Activated CD8-positive, alpha-beta T cell treated with anti-CD3 and anti-CD28 coated beads, Interleukin-2, amount 10 ng/mL, durations not matched to agents 7 days and 5 days (primary cell): ENCODE measurements around the gene HMSD. TPM values are rescaled to one million over a fixed set of nuclear protein-coding genes. Genes with fewer than 3 reads are reported as not detected.

ENCODE experiments used
- ATAC-seq: fragments of 150-1000 bp; cut with Tn5 transposase; one replicate; pipeline ENCODE4 v1.10.0; 2021; ENCODE audit warnings: moderate library complexity
- CTCF ChIA-PET: fragments of 350-600 bp; sonication (Branson Sonifier 250); formaldehyde crosslinking; loops from one replicate; lab custom pipeline; 2021; ENCODE audit warnings: antibody characterized with exemption; lab: Charles Lee
- POLR2A ChIA-PET: fragments of 350-600 bp; sonication (Branson Sonifier 250); formaldehyde crosslinking; loops from one replicate; lab custom pipeline; 2021; ENCODE audit warnings: antibody characterized with exemption; lab: Charles Lee
- DNase-seq: peaks from one replicate; pipeline ENCODE4 v3.0.0-alpha.2; 2020
- H3K27ac Mint-ChIP-seq: one replicate; pipeline ENCODE4 v1.8.0; 2021; ENCODE audit warnings: mild to moderate bottlenecking, mixed read lengths
- H3K27me3 Mint-ChIP-seq: one replicate; pipeline ENCODE4 v1.8.0; 2021; ENCODE audit warnings: low read depth, mixed read lengths
- H3K36me3 Mint-ChIP-seq: one replicate; pipeline ENCODE4 v1.8.0; 2021; ENCODE audit warnings: low read depth, mixed read lengths
- H3K4me1 Mint-ChIP-seq: one replicate; pipeline ENCODE4 v1.8.0; 2021; ENCODE audit warnings: low read depth, mixed read lengths
- H3K4me3 Mint-ChIP-seq: one replicate; pipeline ENCODE4 v1.8.0; 2021; ENCODE audit warnings: mild to moderate bottlenecking, mixed read lengths
- H3K9me3 Mint-ChIP-seq: one replicate; pipeline ENCODE4 v1.8.0; 2022; ENCODE audit warnings: mixed read lengths; ENCODE audit not compliant: insufficient read depth
- total RNA-seq, 2 experiments: library from RNA; stranded (reverse); gene quantifications; one replicate each; pipeline ENCODE4 v1.2.3, GENCODE V29; 2021

Gene HMSD, protein sequence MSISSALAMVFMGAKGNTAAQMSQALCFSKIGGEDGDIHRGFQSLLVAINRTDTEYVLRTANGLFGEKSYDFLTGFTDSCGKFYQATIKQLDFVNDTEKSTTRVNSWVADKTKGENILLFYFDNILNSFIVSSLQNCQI
- under 1 TPM in 1 of 2 experiments, not detected in 1; 0.26 TPM for total RNA-seq

DNA sequence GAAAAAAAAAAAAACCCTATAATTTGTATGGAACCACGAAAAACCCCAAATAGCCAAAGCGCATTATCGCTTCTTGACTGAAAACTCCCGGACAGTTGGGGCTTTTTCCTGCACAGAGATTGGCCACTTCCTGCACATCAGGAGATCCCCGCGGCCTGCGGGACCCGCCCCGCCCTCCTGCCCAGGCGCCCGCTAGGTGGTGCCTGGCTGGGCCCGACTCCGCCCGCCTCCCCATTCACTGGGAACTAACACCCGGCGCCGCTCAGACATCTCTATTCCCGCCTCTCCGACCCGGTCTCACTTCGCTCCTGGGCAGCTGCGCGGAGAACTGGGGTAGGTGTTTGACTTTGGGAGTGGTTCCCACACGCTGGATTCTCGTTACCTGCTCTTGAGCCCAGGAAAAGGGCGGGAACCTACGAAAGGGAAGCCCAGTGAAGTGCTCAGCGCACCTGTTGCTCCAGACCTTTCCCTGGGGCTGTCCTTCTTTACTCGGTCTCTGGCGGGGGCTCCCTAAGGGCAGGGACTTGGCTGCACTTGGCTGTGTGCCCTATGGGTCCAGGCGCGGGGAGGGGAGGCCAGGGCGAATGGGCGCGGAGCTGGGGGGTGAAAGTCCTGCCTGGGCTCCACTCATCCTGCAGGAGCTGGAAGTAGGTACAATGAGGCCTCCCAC is at the start of gene HMSD:
Gene HMSD (plus strand): TSS at position 234 of the 670 bp plus-strand sequence. CDS start 4,155 bp downstream, outside the sequence.
- ChIA-PET CTCF (interaction anchor here (1.0 to 1.7 kb wide), 3 partner anchors 13 to 21 kb away, joined by 4 to 6 read pairs (median 4); partner anchors contain the start of gene SERPINB8), POLR2A (no interaction called here)
- Mint-ChIP-seq H3K27ac (no peak within 1 kb of the TSS), H3K4me3 (peak within 1 kb of the TSS; percentile 42), H3K36me3 (no peaks in the 10 kb centered on the region), H3K9me3 (no peaks in the 10 kb centered on the region), H3K27me3 (peaks cover 21% of the 10 kb centered on the region), H3K4me1 (peaks cover 26% of the 10 kb centered on the region)
- ATAC-seq, result peak; percentile 96
- peak; percentile 63 for DNase-seq

DNA sequence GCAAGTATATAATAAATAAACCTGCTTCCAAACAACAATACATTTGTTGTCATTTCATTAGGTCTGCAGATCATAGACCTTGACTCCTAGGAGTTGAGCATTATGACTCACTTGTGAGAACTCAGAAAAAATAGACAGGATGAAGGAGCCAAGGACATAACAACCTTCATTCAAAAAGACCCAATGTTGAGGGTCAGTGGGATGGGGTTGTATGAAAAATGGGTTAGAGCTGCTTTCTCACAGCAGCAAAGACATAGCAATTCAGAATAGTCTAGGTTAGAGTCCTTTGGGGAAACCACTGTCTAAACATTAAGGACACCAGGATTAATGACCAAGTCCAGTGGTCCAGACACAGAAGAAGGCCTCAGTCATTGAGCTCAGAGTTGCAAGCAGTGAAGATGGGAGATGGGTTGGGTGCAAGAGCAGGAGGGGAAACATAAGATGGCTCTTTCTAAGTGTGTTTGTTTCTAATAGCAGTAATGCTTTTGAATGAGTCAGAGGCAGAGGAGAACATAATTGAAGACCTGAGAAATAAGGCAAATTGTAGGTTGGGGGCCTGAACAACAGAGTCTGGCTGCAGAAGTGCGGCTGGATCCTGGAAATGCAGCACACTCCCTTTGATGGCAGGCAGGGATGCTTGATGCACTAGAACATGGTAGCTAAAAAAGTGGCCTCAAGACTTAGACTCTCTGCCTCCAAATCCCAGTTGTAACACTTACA is 45.1 kb upstream of the HMSD start:
- Mint-ChIP-seq H3K36me3 (no peaks in the 10 kb centered on the region), H3K9me3 (no peaks in the 10 kb centered on the region), H3K4me3 (no peak overlapping the region), H3K27me3 (peaks cover 13% of the 10 kb centered on the region), H3K4me1 (no peaks in the 10 kb centered on the region), H3K27ac (no peak overlapping the region)
- ATAC-seq (no peak), DNase-seq (no peak)
- ChIA-PET POLR2A (interaction anchor here (0.5 kb wide), 1 partner anchor 144 kb away, joined by 3 read pairs; no protein-coding TSS in a partner anchor), CTCF (no interaction called here)

DNA sequence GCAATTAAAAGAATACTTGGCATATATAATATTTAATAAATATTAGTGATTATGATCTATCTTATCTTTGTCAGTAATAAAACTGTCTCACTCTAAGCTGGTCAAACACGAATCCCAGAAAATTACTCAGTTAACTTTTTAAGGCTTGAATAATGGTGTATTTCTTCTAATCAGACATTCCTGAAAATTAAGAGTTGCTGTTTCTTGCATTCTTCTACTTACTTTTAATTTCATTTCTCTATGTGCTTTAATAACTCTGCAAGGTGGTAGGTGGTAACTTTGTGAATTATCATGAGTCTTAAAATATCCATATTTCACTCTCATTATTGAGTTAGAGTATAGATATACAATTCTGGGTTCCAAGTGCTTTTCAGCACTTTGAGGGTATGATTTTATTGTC is 44.4 kb upstream of the HMSD start:
- no peak for ATAC-seq
- no peaks in the 10 kb centered on the region for H3K36me3 Mint-ChIP-seq
- ChIA-PET POLR2A (interaction anchor here (0.5 kb wide), 1 partner anchor 145 kb away, joined by 3 read pairs; no protein-coding TSS in a partner anchor), CTCF (no interaction called here)
- H3K4me3 Mint-ChIP-seq, result no peak overlapping the region
- peaks cover 11% of the 10 kb centered on the region for H3K27me3 Mint-ChIP-seq
- no peaks in the 10 kb centered on the region for H3K9me3 Mint-ChIP-seq
- DNase-seq, result no peak
- H3K4me1 Mint-ChIP-seq, result no peaks in the 10 kb centered on the region
- H3K27ac Mint-ChIP-seq, result no peak overlapping the region

DNA sequence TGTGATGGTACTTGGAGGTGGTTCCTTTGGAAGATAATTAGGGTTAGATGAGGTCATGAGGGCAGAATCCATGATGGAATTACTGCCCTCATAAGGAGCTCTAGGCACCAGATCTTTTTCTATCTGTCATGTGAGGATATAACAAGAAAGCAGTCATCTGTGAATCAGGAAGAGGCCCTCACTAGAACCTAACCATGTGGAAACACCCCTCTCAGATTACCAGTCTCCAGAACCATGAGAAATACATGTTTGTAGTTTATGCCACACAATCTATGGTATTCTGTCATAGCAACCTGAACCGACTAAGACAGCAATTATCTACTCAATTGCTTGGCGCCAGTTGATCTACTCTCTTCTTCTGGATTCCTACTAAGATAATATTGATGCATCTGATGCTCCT is 43.7 kb upstream of the HMSD start:
- H3K9me3 Mint-ChIP-seq, result no peaks in the 10 kb centered on the region
- H3K4me1 Mint-ChIP-seq, result no peaks in the 10 kb centered on the region
- no peak for ATAC-seq
- H3K27me3 Mint-ChIP-seq, result peaks cover 12% of the 10 kb centered on the region
- no peak overlapping the region for H3K27ac Mint-ChIP-seq
- CTCF ChIA-PET, result interaction anchor here (1.0 kb wide), 1 partner anchor 59 kb away, joined by 3 read pairs; no protein-coding TSS in a partner anchor
- H3K36me3 Mint-ChIP-seq, result no peaks in the 10 kb centered on the region
- no peak for DNase-seq
- POLR2A ChIA-PET, result no interaction called here
- no peak overlapping the region for H3K4me3 Mint-ChIP-seq

DNA sequence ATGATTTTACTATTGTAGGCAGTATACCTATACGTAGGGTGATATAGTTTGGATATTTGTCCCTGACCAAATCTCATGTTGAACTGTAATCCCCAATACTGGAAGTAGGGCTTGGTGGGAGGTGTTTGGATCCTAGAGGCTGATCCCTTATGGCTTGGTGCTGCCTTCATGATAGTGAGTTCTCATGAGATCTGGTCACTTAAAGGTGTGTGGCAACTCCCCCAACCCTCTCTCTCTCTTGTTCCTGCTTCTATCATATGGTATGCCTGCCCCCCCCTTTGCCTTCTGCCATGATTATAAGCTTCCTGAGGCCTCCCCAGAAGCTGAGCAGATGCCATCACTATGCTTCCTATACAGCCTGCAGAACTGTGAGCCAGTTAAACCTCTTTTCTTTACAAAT is 43.0 kb upstream of the HMSD start:
- ChIA-PET POLR2A (no interaction called here), CTCF (interaction anchor here (1.0 kb wide), 1 partner anchor 58 kb away, joined by 3 read pairs; no protein-coding TSS in a partner anchor)
- Mint-ChIP-seq H3K4me1 (no peaks in the 10 kb centered on the region), H3K27ac (no peak overlapping the region), H3K36me3 (no peaks in the 10 kb centered on the region), H3K27me3 (peaks cover 12% of the 10 kb centered on the region), H3K4me3 (no peak overlapping the region), H3K9me3 (no peaks in the 10 kb centered on the region)
- DNase-seq (no peak), ATAC-seq (no peak)

DNA sequence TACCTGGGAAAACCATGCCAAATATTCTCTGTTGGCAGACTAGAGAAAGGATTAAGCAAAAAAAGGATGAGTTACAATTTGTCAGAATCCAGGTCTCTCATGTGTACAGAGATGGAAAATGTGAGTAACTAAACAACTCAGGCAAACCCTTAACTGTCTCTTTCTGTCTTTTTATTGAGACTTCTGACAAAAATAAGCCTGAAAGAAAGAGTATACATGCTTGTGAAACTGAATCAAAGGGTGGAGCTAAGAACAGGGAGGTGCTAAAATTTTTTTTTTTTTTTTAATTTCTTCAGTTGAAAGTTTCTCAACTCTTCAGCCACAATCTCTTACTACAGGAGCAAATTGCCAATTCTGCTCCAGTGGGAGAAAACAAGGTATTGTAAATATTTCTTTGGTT is 41.4 kb upstream of the HMSD start, which contains the start of gene SERPINB10:
Gene SERPINB10 (plus strand): TSS at position 295 of the 400 bp plus-strand sequence. CDS start 7,553 bp downstream, outside the sequence.
- CTCF ChIA-PET, result interaction anchor here (0.8 kb wide), 1 partner anchor 29 kb away, joined by 3 read pairs; no protein-coding TSS in a partner anchor
- no peaks in the 10 kb centered on the region for H3K4me1 Mint-ChIP-seq
- H3K27me3 Mint-ChIP-seq, result peaks cover 12% of the 10 kb centered on the region
- no peaks in the 10 kb centered on the region for H3K9me3 Mint-ChIP-seq
- ATAC-seq (no peak), DNase-seq (no peak)
- no peak within 1 kb of the TSS for H3K4me3 Mint-ChIP-seq
- H3K36me3 Mint-ChIP-seq, result no peaks in the 10 kb centered on the region
- POLR2A ChIA-PET, result no interaction called here
- H3K27ac Mint-ChIP-seq, result no peak within 1 kb of the TSS

DNA sequence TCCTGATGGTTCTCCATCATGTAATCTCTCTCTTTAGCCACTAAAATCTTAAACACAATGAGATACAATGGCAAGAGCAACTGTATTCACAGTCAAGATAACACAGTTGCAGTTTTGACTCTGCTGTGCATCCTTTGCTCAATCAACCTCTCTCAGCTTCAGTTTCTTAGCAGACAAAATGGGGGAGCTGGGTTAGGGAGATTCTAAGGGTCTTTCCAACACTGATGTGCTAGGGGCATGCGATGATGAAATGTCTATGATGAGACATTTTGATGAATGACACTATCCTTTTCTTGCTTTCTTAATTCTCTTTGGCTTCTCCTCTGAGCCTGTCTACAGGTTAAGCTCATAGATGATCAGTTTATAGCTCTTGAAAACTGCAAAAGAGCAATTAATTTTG is 40.2 kb upstream of the HMSD start:
- no peaks in the 10 kb centered on the region for H3K9me3 Mint-ChIP-seq
- no peaks in the 10 kb centered on the region for H3K36me3 Mint-ChIP-seq
- H3K4me3 Mint-ChIP-seq, result no peak overlapping the region
- ChIA-PET CTCF (no interaction called here), POLR2A (no interaction called here)
- DNase-seq (no peak), ATAC-seq (no peak)
- peaks cover 11% of the 10 kb centered on the region for H3K27me3 Mint-ChIP-seq
- H3K27ac Mint-ChIP-seq, result no peak overlapping the region
- no peaks in the 10 kb centered on the region for H3K4me1 Mint-ChIP-seq

DNA sequence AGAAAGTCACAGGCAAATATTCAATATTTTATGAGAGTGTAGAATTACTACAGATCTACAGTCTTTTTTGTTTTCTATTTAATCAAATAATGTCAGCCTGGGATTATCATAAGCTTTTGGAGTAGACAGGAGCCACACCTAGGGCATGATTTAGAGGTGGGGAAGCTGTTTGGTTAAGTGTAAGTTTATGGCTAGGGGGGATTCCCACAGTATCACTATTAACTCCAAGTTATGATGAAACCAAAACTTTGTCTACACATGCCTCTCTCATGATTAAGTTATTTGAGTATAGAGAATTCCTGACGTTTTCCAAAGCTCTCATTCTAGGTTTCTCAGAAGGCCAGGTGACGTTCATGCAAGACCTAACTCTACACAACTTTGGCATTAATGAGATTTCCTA is 39.2 kb upstream of the HMSD start:
- H3K27ac Mint-ChIP-seq, result no peak overlapping the region
- no peaks in the 10 kb centered on the region for H3K4me1 Mint-ChIP-seq
- peaks cover 7% of the 10 kb centered on the region for H3K27me3 Mint-ChIP-seq
- POLR2A ChIA-PET, result no interaction called here
- H3K9me3 Mint-ChIP-seq, result no peaks in the 10 kb centered on the region
- CTCF ChIA-PET, result no interaction called here
- DNase-seq, result no peak
- H3K36me3 Mint-ChIP-seq, result no peaks in the 10 kb centered on the region
- no peak for ATAC-seq
- H3K4me3 Mint-ChIP-seq, result no peak overlapping the region

DNA sequence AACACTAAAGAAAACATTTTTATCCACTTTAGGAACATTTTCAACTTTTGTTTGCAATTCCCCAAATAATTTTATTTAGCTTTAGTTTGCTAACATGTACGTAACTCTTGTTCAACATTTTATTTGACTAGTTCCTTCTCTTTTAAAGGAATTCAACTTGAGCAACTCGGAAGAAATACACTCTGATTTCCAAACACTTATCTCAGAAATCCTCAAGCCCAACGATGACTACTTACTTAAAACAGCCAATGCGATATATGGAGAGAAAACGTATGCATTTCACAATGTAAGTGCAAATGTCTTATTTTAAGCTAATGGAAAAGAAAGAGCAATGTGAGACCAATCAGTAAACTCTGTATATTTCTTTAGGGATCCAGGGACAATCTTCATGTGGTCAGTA is 31.3 kb upstream of the HMSD start:
- ATAC-seq, result no peak
- Mint-ChIP-seq H3K4me1 (no peaks in the 10 kb centered on the region), H3K36me3 (no peaks in the 10 kb centered on the region), H3K4me3 (no peak overlapping the region), H3K27ac (no peak overlapping the region), H3K9me3 (no peaks in the 10 kb centered on the region), H3K27me3 (peaks cover 14% of the 10 kb centered on the region)
- no peak for DNase-seq
- ChIA-PET CTCF (no interaction called here), POLR2A (no interaction called here)

DNA sequence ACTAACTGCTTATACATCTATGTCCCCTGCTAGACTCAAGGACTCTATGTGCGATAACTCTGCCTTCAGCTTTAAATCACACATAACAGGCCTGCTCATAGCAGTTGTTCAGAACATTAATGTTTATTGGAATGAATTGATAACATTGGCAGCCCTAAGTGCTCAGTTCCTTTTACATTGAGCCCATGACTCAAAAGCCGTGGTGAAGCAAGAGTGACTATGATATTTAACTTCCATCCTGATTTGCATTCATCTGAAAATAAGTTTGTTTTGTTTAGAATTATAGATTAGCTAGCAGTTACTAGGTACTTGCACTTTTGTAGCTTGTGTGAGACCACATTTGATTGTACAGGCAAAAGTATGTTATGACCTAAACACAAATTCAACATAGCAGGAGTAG is 27.1 kb upstream of the HMSD start:
- H3K9me3 Mint-ChIP-seq, result no peaks in the 10 kb centered on the region
- DNase-seq, result no peak
- H3K27ac Mint-ChIP-seq, result no peak overlapping the region
- ChIA-PET CTCF (interaction anchor here (1.5 kb wide), 1 partner anchor 15 kb away, joined by 5 read pairs; no protein-coding TSS in a partner anchor), POLR2A (no interaction called here)
- no peak for ATAC-seq
- H3K4me3 Mint-ChIP-seq, result no peak overlapping the region
- peaks cover 26% of the 10 kb centered on the region for H3K27me3 Mint-ChIP-seq
- no peaks in the 10 kb centered on the region for H3K4me1 Mint-ChIP-seq
- H3K36me3 Mint-ChIP-seq, result no peaks in the 10 kb centered on the region

DNA sequence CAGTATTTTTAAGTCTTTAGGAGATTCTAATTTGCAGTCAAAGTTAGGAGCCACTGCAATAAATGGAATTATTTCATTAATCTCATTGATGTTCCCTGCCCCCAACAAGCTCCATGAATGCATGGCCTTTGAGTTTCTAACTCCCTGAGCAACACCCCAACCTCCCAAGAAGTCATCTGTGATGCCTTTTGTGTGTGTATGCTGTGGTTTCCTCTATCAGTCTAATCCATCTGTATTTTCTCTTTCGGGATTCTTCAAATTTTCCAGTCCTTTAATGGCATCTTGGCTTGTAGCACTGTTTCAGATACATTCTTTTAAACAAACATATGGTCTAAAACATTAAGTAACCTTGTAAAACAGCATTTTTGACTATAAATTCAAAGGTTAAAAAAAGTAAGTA is 24.6 kb upstream of the HMSD start:
- peaks cover 34% of the 10 kb centered on the region for H3K27me3 Mint-ChIP-seq
- no peak overlapping the region for H3K4me3 Mint-ChIP-seq
- H3K9me3 Mint-ChIP-seq, result no peaks in the 10 kb centered on the region
- H3K36me3 Mint-ChIP-seq, result no peaks in the 10 kb centered on the region
- DNase-seq, result no peak
- no peak for ATAC-seq
- no peaks in the 10 kb centered on the region for H3K4me1 Mint-ChIP-seq
- POLR2A ChIA-PET, result no interaction called here
- CTCF ChIA-PET, result no interaction called here
- no peak overlapping the region for H3K27ac Mint-ChIP-seq

DNA sequence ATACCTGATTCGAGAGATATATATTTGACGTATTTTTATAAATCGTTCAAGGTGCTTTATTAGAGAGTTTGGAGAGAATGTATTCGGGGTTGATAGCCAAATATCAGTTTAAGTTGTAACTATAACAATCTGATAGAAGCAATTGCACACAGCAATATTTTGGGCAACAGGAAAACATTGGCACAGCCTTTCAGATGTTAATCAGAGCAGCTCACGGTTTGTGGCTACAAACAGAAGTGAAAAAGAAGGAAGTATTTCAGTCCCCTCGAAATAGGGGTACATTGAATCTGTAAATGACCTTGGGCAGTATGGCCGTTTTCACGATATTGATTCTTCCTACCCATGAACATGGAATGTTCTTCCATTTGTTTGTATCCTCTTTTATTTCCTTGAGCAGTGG is 20.8 kb upstream of the HMSD start:
- CTCF ChIA-PET, result no interaction called here
- Mint-ChIP-seq H3K27ac (no peak overlapping the region), H3K36me3 (no peaks in the 10 kb centered on the region), H3K4me3 (no peak overlapping the region), H3K4me1 (no peaks in the 10 kb centered on the region), H3K27me3 (peaks cover 33% of the 10 kb centered on the region), H3K9me3 (no peaks in the 10 kb centered on the region)
- ATAC-seq (no peak), DNase-seq (no peak)
- POLR2A ChIA-PET, result no interaction called here
